HCT116 (cell line): ENCODE data around the gene OR5K3. TPM values are rescaled to one million over a fixed set of nuclear protein-coding genes. Genes with fewer than 3 reads are reported as not detected.

Experiments used
- ATAC-seq: fragments of 200-7000 bp; cut with Tn5 transposase; 2 replicates; pipeline ENCODE4 v1.9.1; 2020; ENCODE audit warnings: mild to moderate bottlenecking, moderate library complexity
- BruUV-seq: library from RNA; stranded (reverse); fragments of 400-500 nt; replicated peaks from 2 replicates; lab custom pipeline; 2021; lab: Mats Ljungman, UMichigan
- CTCF ChIA-PET: fragments of 300-600 bp; sonication (Branson Sonifier 250); formaldehyde crosslinking; loops from one replicate; lab custom pipeline; 2021; ENCODE audit warnings: antibody characterized with exemption; lab: Charles Lee
- POLR2A ChIA-PET: fragments of 300-600, 350-600 bp; sonication (Branson Sonifier 250); formaldehyde crosslinking; loops from one replicate; lab custom pipeline; 2021; ENCODE audit warnings: antibody characterized with exemption; lab: Charles Lee
- RAD21 ChIA-PET, 2 experiments: fragments of 300-600 bp; sonication (Branson Sonifier 250); formaldehyde crosslinking; loops; one replicate each; lab custom pipeline; 2023; ENCODE audit warnings: low total read pairs in 2 of 2; ENCODE audit not compliant: uncharacterized antibody in 2 of 2, unreplicated experiment in 2 of 2, low non-redundant PET in 1 of 2; lab: Charles Lee
- DNase-seq: peaks from one replicate; pipeline ENCODE4 v3.0.0-alpha.2; 2010; ENCODE audit warnings: low read depth, low spot score
- H2AFZ ChIP-seq: fragments of 200-600 bp; shearing (Covaris generic), sonication (generic); 2 replicates; pipeline ENCODE4 v1.6.1; 2017; ENCODE audit warnings: low read depth, mixed run types, mixed read lengths, antibody characterized with exemption, low read length; ENCODE audit not compliant: poor library complexity, severe bottlenecking
- H3K27ac ChIP-seq: 2 replicates; pipeline ENCODE4 v1.5.1; 2012; ENCODE audit warnings: low read depth, low read length
- H3K27me3 ChIP-seq: fragments of 200-600 bp; sonication (generic); 2 replicates; pipeline ENCODE4 v1.6.1; 2016; ENCODE audit warnings: mixed run types, low read length, mixed read lengths; ENCODE audit not compliant: insufficient read depth
- H3K36me3 ChIP-seq, 2 experiments: fragments of 200-500 bp in 1 of 2; fragments of 200-600 bp in 1 of 2; sonication (Bioruptor generic) in 1 of 2; sonication (generic) in 1 of 2; 2 replicates each; pipeline versions ENCODE4 v1.5.1 to v1.6.1; 2014 to 2016; ENCODE audit warnings: low read length in 2 of 2, inconsistent platforms in 1 of 2, mixed read lengths in 1 of 2, mixed run types in 1 of 2; ENCODE audit not compliant: insufficient read depth in 2 of 2, control insufficient read depth in 1 of 2
- H3K4me1 ChIP-seq, 2 experiments: fragments of 200-600 bp in 1 of 2; sonication (generic) in 1 of 2; 2 replicates each; pipeline versions ENCODE4 v1.5.1 to v1.6.1; 2012 to 2017; ENCODE audit warnings: low read length in 2 of 2, inconsistent platforms in 1 of 2, mild to moderate bottlenecking in 1 of 2, mixed read lengths in 1 of 2, mixed run types in 1 of 2, moderate library complexity in 1 of 2; ENCODE audit not compliant: insufficient read depth in 2 of 2, control insufficient read depth in 1 of 2
- H3K4me2 ChIP-seq: fragments of 200-600 bp; sonication (generic); 2 replicates; pipeline ENCODE4 v1.6.1; 2017; ENCODE audit warnings: mixed run types, low read length, mixed read lengths
- H3K4me3 ChIP-seq, 2 experiments: fragments of 200-600 bp in 1 of 2; sonication (generic) in 1 of 2; replicated peaks in 1 of 2; 2 replicates each; pipeline ENCODE4 v1.5.1; 2011 to 2016; ENCODE audit warnings: low read length in 2 of 2, control low read depth in 1 of 2, low read depth in 1 of 2, mild to moderate bottlenecking in 1 of 2, mixed read lengths in 1 of 2, mixed run types in 1 of 2
- H3K79me2 ChIP-seq: fragments of 200-600 bp; sonication (generic); 2 replicates; pipeline ENCODE4 v1.6.1; 2017; ENCODE audit warnings: mild to moderate bottlenecking, mixed run types, low read length, moderate library complexity, mixed read lengths; ENCODE audit not compliant: insufficient read depth
- H3K9ac ChIP-seq: fragments of 200-600 bp; sonication (generic); 2 replicates; pipeline ENCODE4 v1.6.1; 2016; ENCODE audit warnings: low read length, mixed read lengths
- H3K9me2 ChIP-seq: fragments of 200-600 bp; sonication (generic), shearing (Covaris generic); 2 replicates; pipeline ENCODE4 v1.6.1; 2017; ENCODE audit warnings: mixed run types, mild to moderate bottlenecking, moderate library complexity; ENCODE audit not compliant: insufficient read depth
- H3K9me3 ChIP-seq, 2 experiments: fragments of 200-500 bp in 1 of 2; fragments of 200-600 bp in 1 of 2; sonication (Bioruptor generic) in 1 of 2; sonication (generic) in 1 of 2; 2 replicates each; pipeline ENCODE4 v1.6.1; 2014 to 2017; ENCODE audit warnings: low read length in 2 of 2, mixed read lengths in 2 of 2, inconsistent platforms in 1 of 2, low read depth in 1 of 2, mild to moderate bottlenecking in 1 of 2, mixed run types in 1 of 2, moderate library complexity in 1 of 2; ENCODE audit not compliant: control insufficient read depth in 1 of 2, insufficient read depth in 1 of 2
- H4K20me1 ChIP-seq: fragments of 200-600 bp; sonication (generic), shearing (Covaris generic); 2 replicates; pipeline ENCODE4 v1.6.1; 2017; ENCODE audit warnings: mixed run types, mild to moderate bottlenecking, moderate library complexity; ENCODE audit not compliant: insufficient read depth
- ATF3 ChIP-seq: IDR thresholded peaks from 2 replicates; pipeline ENCODE4 v1.6.1; 2012
- CEBPB ChIP-seq: IDR thresholded peaks from 2 replicates; pipeline ENCODE4 v1.6.1; 2012; ENCODE audit warnings: low read depth
- CTCF ChIP-seq, 3 experiments: fragments of 200-600 bp in 1 of 3; sonication (generic) in 1 of 3; IDR thresholded peaks in 2 of 3; conservative IDR thresholded peaks in 1 of 3; 2 replicates each; pipeline ENCODE4 v1.5.1; 2012 to 2017; ENCODE audit warnings: low read depth in 2 of 3, low read length in 2 of 3, antibody characterized with exemption in 1 of 3, borderline replicate concordance in 1 of 3, control low read depth in 1 of 3, mild to moderate bottlenecking in 1 of 3, mixed read lengths in 1 of 3, mixed run types in 1 of 3, moderate library complexity in 1 of 3; ENCODE audit not compliant: insufficient read depth in 1 of 3
- ELF1 ChIP-seq: IDR thresholded peaks from 2 replicates; pipeline ENCODE4 v1.6.1; 2012; ENCODE audit warnings: low read depth, borderline replicate concordance
- EZH2phosphoT487 ChIP-seq: fragments of 200-600 bp; IDR thresholded peaks from 2 replicates; pipeline ENCODE4 v1.6.1; 2018; ENCODE audit warnings: antibody characterized with exemption, borderline replicate concordance
- JUND ChIP-seq: IDR thresholded peaks from 2 replicates; pipeline ENCODE4 v1.6.1; 2012
- POLR2A ChIP-seq: IDR thresholded peaks from 2 replicates; pipeline ENCODE4 v1.7.0; 2011; ENCODE audit warnings: borderline replicate concordance; ENCODE audit not compliant: insufficient read depth, insufficient read length; ENCODE audit errors: extremely low read depth
- REST ChIP-seq: IDR thresholded peaks from 2 replicates; pipeline ENCODE4 v1.6.1; 2012; ENCODE audit warnings: low read depth
- SIN3A ChIP-seq: IDR thresholded peaks from 2 replicates; pipeline ENCODE4 v1.6.1; 2012; ENCODE audit warnings: low read depth
- SP1 ChIP-seq: IDR thresholded peaks from 2 replicates; pipeline ENCODE4 v1.6.1; 2012; ENCODE audit warnings: low read depth
- TCF7L2 ChIP-seq: IDR thresholded peaks from 2 replicates; pipeline ENCODE4 v1.7.0; 2011; ENCODE audit warnings: borderline replicate concordance, inconsistent platforms; ENCODE audit not compliant: insufficient read depth, insufficient read length; ENCODE audit errors: extremely low read depth
- ZBTB33 ChIP-seq: IDR thresholded peaks from 2 replicates; pipeline ENCODE4 v1.6.1; 2011; ENCODE audit warnings: mild to moderate bottlenecking, low read length, moderate library complexity; ENCODE audit not compliant: insufficient replicate concordance; ENCODE audit errors: extremely low read depth
- ZFX ChIP-seq: fragments of 450-650 bp; IDR thresholded peaks from 2 replicates; pipeline ENCODE4 v1.6.1; 2017
- ZNF274 ChIP-seq: fragments of 200-500 bp; sonication (Bioruptor generic); IDR thresholded peaks from 2 replicates; pipeline ENCODE4 v1.6.1; 2014; ENCODE audit warnings: mild to moderate bottlenecking, low read depth, low read length, inconsistent platforms
- intact Hi-C: fragments of 100-400 bp; cut with micrococcal nuclease; formaldehyde crosslinking; loops from 2 replicates; pipeline ENCODE4 v1.10.0; 2022
- total RNA-seq: library from RNA; stranded (reverse); gene quantifications from one replicate; pipeline ENCODE4 v1.2.1, GENCODE V29; 2021; ENCODE audit not compliant: unreplicated experiment

Gene OR5K3
- total RNA-seq, 1 experiment from 2014 or later = not detected

- no peak for TF ChIP-seq ZBTB33
- no peak for TF ChIP-seq CTCF (IDR thresholded peaks at IDR 0.05 in 2 of 3, conservative IDR thresholded peaks at IDR 0.05 in 1 of 3; ENCODE audit: borderline replicate concordance in 1 of 3, insufficient read depth in 1 of 3, low read depth in 2 of 3, low read length in 2 of 3)
- TF ChIP-seq ZNF274 = no peak
- no peak for TF ChIP-seq JUND
- TF ChIP-seq POLR2A = no peak
- TF ChIP-seq EZH2phosphoT487 = no peak
- no peak for TF ChIP-seq SP1
- TF ChIP-seq ATF3 = no peak
- TF ChIP-seq CEBPB = no peak
- TF ChIP-seq ELF1 = no peak
- TF ChIP-seq ZFX = no peak
- no peak for TF ChIP-seq SIN3A
- TF ChIP-seq REST = no peak
- no peak for TF ChIP-seq TCF7L2
- intact Hi-C loops = no loop called here
- H3K4me3 ChIP-seq = no peak overlapping the region
- H3K27me3 ChIP-seq = no peaks in the 10 kb centered on the region
- H3K9me2 ChIP-seq = no peaks in the 10 kb centered on the region; the same call in 1 of the 2 replicates
- no peaks in the 10 kb centered on the region for H3K79me2 ChIP-seq
- H3K9ac ChIP-seq = no peak overlapping the region
- BruUV-seq = no TSS peak
- ATAC-seq = no peak
- no peaks in the 10 kb centered on the region for H3K36me3 ChIP-seq
- no peak for DNase-seq
- H4K20me1 ChIP-seq = no peaks in the 10 kb centered on the region
- H3K27ac ChIP-seq = no peak overlapping the region
- H3K4me2 ChIP-seq = no peak overlapping the region
- POLR2A ChIA-PET = no interaction called here
- no peak overlapping the region for H2AFZ ChIP-seq
- no peaks in the 10 kb centered on the region for H3K4me1 ChIP-seq
- H3K9me3 ChIP-seq = no peaks in the 10 kb centered on the region
- CTCF ChIA-PET = no interaction called here
- RAD21 ChIA-PET = no interaction called here
These were observed 31.2 kb upstream of the OR5K3 start for GRCh38 chr3:98359250-98359649.
